H1 (cell line): ENCODE data around the gene DMGDH. TPM values are rescaled to one million over a fixed set of nuclear protein-coding genes. Genes with fewer than 3 reads are reported as not detected.

Experiments used
- BACH1 ChIP-seq: IDR thresholded peaks from 2 replicates; pipeline ENCODE4 v1.6.1; 2012; ENCODE audit warnings: low read length, improper control_type of control experiment
- CBX8 ChIP-seq: fragments of 300-800, 300-1000 bp; sonication (generic); IDR thresholded peaks from 2 replicates; pipeline ENCODE4 v1.7.1; 2016; ENCODE audit warnings: low read depth, low read length, borderline replicate concordance
- CHD7 ChIP-seq: fragments of 300-600 bp; sonication (generic); IDR thresholded peaks from 2 replicates; pipeline ENCODE4 v1.7.1; 2012; ENCODE audit warnings: low read length, moderate library complexity, mild to moderate bottlenecking, inconsistent platforms; ENCODE audit not compliant: insufficient replicate concordance
- EZH2 ChIP-seq: fragments of 200-600 bp; sonication (generic); IDR thresholded peaks from 2 replicates; pipeline ENCODE4 v1.7.1; 2012; ENCODE audit warnings: low read depth, mild to moderate bottlenecking, moderate library complexity, low read length, inconsistent platforms; ENCODE audit not compliant: severe bottlenecking
- HDAC2 ChIP-seq, 2 experiments: fragments of 300-600 bp in 1 of 2; sonication (generic) in 1 of 2; IDR thresholded peaks; 2 replicates each; pipeline ENCODE4 v1.6.1; 2011 to 2012; ENCODE audit warnings: low read depth in 2 of 2, low read length in 2 of 2, mild to moderate bottlenecking in 2 of 2, moderate library complexity in 2 of 2, borderline replicate concordance in 1 of 2, inconsistent platforms in 1 of 2
- NANOG ChIP-seq: IDR thresholded peaks from 2 replicates; pipeline ENCODE4 v1.6.1; 2011; ENCODE audit warnings: low read length, low read depth, mild to moderate bottlenecking, inconsistent platforms; ENCODE audit not compliant: insufficient read depth, poor library complexity, severe bottlenecking
- PHF8 ChIP-seq: fragments of 200-600 bp; sonication (generic); conservative IDR thresholded peaks from 2 replicates; pipeline ENCODE4 v1.7.1; 2012; ENCODE audit warnings: low read depth, mild to moderate bottlenecking, inconsistent platforms, low read length, moderate library complexity
- SIN3A ChIP-seq, 2 experiments: IDR thresholded peaks in 1 of 2; conservative IDR thresholded peaks in 1 of 2; 2 replicates each; pipeline ENCODE4 v1.6.1; 2011 to 2012; ENCODE audit warnings: low read length in 2 of 2, improper control_type of control experiment in 1 of 2, low read depth in 1 of 2, mild to moderate bottlenecking in 1 of 2
- TBP ChIP-seq: IDR thresholded peaks from 2 replicates; pipeline ENCODE4 v1.6.1; 2011; ENCODE audit warnings: low read depth, low read length, improper control_type of control experiment
- YY1 ChIP-seq: IDR thresholded peaks from 2 replicates; pipeline ENCODE4 v1.6.1; 2011; ENCODE audit warnings: low read depth, mild to moderate bottlenecking, low read length
- ZNF274 ChIP-seq: IDR thresholded peaks from 2 replicates; pipeline ENCODE4 v1.7.0; 2012; ENCODE audit warnings: low read length, borderline replicate concordance; ENCODE audit errors: extremely low read depth
- polyA plus RNA-seq, 7 experiments: library from polyadenylated mRNA; depleted of rRNA in 3 of 7; stranded (reverse) in 5 of 7; unstranded in 2 of 7; fragments of >200 nt in 5 of 7; fragments of 200-250 nt in 2 of 7; gene quantifications; 1 replicate in 5 of 7; 2 replicates in 1 of 7; 4 replicates in 1 of 7; pipeline versions ENCODE4 v1.2.1 to v1.2.3, GENCODE V29; 2011 to 2013; ENCODE audit warnings: missing spikeins in 2 of 7, mixed read lengths in 2 of 7
- total RNA-seq: library from RNA; stranded (reverse); fragmentation: NEBNext Ultra II Directional; extraction: Animal tissue kit (Norgen Biotek cat#: 25700); gene quantifications from 2 replicates; pipeline ENCODE4 v1.2.1, GENCODE V29; 2021

Gene DMGDH
- total and polyA plus RNA-seq, 2 of the 8 experiments (the other 6 are each of a cell fraction or from before 2014, with no cell fraction given), result 0.15 TPM; not detected in 1

GRCh38 chr5:79086116-79086515 is 16.6 kb upstream of the DMGDH start (continued):
- TF ChIP-seq CHD7 (no peak), ZNF274 (no peak), EZH2 (no peak), TBP (no peak), HDAC2 (IDR thresholded peaks at IDR 0.05; ENCODE audit: borderline replicate concordance in 1 of 2, low read depth in 2 of 2, low read length in 2 of 2) (no peak), SIN3A (conservative IDR thresholded peaks at IDR 0.05 in 1 of 2, IDR thresholded peaks at IDR 0.05 in 1 of 2; ENCODE audit: low read depth in 1 of 2, low read length in 2 of 2) (no peak), PHF8 (no peak), YY1 (no peak), CBX8 (no peak), NANOG (no peak), BACH1 (no peak)
